AG04450 (cell line): ENCODE results near the gene DHX32. TPM values are rescaled to one million over a fixed set of nuclear protein-coding genes. Genes with fewer than 3 reads are reported as not detected.
"Not testable (repeated sequence)": the region's sequence is repeated elsewhere in the genome, so short reads cannot be mapped to it uniquely, and the experiment has no call there.

Experiments
- CTCF ChIA-PET: fragments of 300-600, 350-600 bp; formaldehyde crosslinking; extraction: SDS; loops from one replicate; lab custom pipeline; 2022; ENCODE audit warnings: antibody characterized with exemption, inconsistent platforms; lab: Charles Lee
- POLR2A ChIA-PET: fragments of 350-600 bp; formaldehyde crosslinking; extraction: SDS; loops from one replicate; lab custom pipeline; 2021; ENCODE audit warnings: antibody characterized with exemption, inconsistent platforms; lab: Yijun Ruan, JAX
- DNase-seq: peaks from one replicate; pipeline ENCODE4 v3.0.0-alpha.2; 2011; ENCODE audit warnings: low read depth, low spot score
- H3K27ac ChIP-seq: one replicate; pipeline ENCODE4 v1.5.1; 2012; ENCODE audit warnings: low read depth, low read length, control low read depth
- H3K27me3 ChIP-seq: one replicate; pipeline ENCODE4 v1.6.0; 2012; ENCODE audit warnings: low read length; ENCODE audit not compliant: control insufficient read depth, insufficient read depth
- H3K4me3 ChIP-seq: 2 replicates; pipeline ENCODE4 v1.5.1; 2011; ENCODE audit warnings: mild to moderate bottlenecking, low read depth, low read length, control low read depth
- H3K9me3 ChIP-seq: 2 replicates; pipeline ENCODE4 v1.5.1; 2012; ENCODE audit warnings: low read length; ENCODE audit not compliant: control insufficient read depth, insufficient read depth
- CTCF ChIP-seq: IDR thresholded peaks from 2 replicates; pipeline ENCODE4 v1.5.1; 2011; ENCODE audit warnings: low read depth, low read length, control low read depth, inconsistent platforms
- polyA plus RNA-seq: library from polyadenylated mRNA; depleted of rRNA; stranded (reverse); fragments of >200 nt; gene quantifications from 2 replicates; pipeline ENCODE4 v1.2.3, GENCODE V29; 2011

Gene DHX32
- polyA plus RNA-seq, 1 experiment: 30.8 TPM

DNA sequence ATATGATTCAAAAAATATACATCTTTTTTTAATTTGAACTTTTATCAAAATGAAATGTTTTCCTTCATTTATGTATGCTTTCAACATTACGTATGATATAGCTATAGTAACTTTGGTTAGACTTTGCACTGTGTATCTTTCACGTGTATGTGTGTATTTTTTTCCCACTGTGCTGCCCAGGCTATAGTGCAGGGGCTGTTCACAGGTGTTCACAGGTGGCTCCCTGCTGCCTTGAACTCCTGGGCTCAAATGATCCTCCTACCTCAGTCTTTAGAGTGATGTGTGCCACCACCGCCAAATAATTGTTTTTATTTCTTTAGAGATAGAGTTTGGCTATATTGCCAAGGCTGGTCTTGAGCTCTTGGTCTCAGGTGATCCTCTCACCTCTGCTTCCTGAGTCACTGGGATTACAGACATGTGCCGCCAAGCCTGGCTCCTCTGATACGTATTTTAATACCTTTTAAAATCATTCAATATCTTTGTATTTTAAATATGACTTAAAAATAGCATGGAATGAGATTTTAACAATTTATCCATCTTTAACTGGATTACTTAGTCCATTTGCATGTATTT is 44.3 kb upstream of the DHX32 start:
- DNase-seq: no peak
- POLR2A ChIA-PET: no interaction called here
- H3K4me3 ChIP-seq: no peak overlapping the region
- H3K27ac ChIP-seq: no peak overlapping the region
- H3K9me3 ChIP-seq: no peaks in the 10 kb centered on the region
- CTCF ChIA-PET: interaction anchor here (0.9 to 1.6 kb wide), 2 partner anchors 9 to 11 kb away, joined by 3 read pairs; no protein-coding TSS in a partner anchor
- H3K27me3 ChIP-seq: no peaks in the 10 kb centered on the region
- no peak for TF ChIP-seq CTCF

GRCh38 chr10:125921643-125922306 is 40.7 kb upstream of the DHX32 start:
- H3K9me3 ChIP-seq, DNase-seq, CTCF ChIA-PET, H3K27ac ChIP-seq, H3K27me3 ChIP-seq, POLR2A ChIA-PET, H3K4me3 ChIP-seq: not testable (repeated sequence)

GRCh38 chr10:125917704-125918361 is 36.7 kb upstream of the DHX32 start:
- CTCF ChIA-PET, POLR2A ChIA-PET, H3K4me3 ChIP-seq, H3K27ac ChIP-seq, H3K9me3 ChIP-seq, DNase-seq, H3K27me3 ChIP-seq: not testable (repeated sequence)

GRCh38 chr10:125916977-125917376 is 35.9 kb upstream of the DHX32 start:
- DNase-seq: no peak
- ChIA-PET POLR2A (no interaction called here), CTCF (no interaction called here)
- Histone ChIP-seq H3K9me3 (peaks cover 4% of the 10 kb centered on the region; the same call in 1 of the 2 replicates), H3K4me3 (no peak overlapping the region), H3K27ac (no peak overlapping the region), H3K27me3 (no peaks in the 10 kb centered on the region)
- no peak for TF ChIP-seq CTCF

DNA sequence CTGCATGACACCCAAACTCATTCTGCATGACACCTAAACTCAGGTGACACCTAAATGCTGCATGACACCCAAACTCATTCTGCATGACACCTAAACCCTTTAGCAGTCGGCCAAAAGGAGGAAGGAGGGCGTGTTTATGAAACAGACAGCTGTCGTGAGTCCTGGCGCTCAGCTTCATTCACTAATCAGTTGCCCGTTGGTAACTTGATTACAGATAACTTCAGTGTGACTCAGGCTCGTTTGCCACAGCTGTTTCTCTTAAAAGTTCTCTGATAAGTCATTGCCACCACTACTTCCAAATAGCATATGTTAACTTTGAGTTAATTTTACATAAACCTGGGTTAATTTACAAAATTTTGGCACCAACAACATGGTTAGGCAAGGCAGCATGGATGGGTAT is 32.2 kb upstream of the DHX32 start:
- H3K9me3 ChIP-seq, H3K27me3 ChIP-seq, DNase-seq, POLR2A ChIA-PET, H3K27ac ChIP-seq, H3K4me3 ChIP-seq: not testable (repeated sequence)
- CTCF ChIA-PET: interaction anchor here (1.2 kb wide), 1 partner anchor 44 kb away, joined by 3 read pairs; no protein-coding TSS in a partner anchor

- CTCF ChIA-PET: interaction anchor here (1.2 kb wide), 1 partner anchor 43 kb away, joined by 3 read pairs; no protein-coding TSS in a partner anchor
- no peak for TF ChIP-seq CTCF
- POLR2A ChIA-PET: no interaction called here
- DNase-seq: no peak
- H3K27ac ChIP-seq: no peak overlapping the region
- no peaks in the 10 kb centered on the region; the same call in 1 of the 2 replicates for H3K9me3 ChIP-seq
- H3K4me3 ChIP-seq: no peak overlapping the region
- no peaks in the 10 kb centered on the region for H3K27me3 ChIP-seq
Observed at GRCh38 chr10:125911990-125912389, 30.9 kb upstream of the DHX32 start.
